ENCODE measurements around the gene GNG3. TPM values are rescaled to one million over a fixed set of nuclear protein-coding genes. Genes with fewer than 3 reads are reported as not detected.

Gene GNG3
- total RNA-seq, 6 experiments from 2014 or later: not detected

DNA sequence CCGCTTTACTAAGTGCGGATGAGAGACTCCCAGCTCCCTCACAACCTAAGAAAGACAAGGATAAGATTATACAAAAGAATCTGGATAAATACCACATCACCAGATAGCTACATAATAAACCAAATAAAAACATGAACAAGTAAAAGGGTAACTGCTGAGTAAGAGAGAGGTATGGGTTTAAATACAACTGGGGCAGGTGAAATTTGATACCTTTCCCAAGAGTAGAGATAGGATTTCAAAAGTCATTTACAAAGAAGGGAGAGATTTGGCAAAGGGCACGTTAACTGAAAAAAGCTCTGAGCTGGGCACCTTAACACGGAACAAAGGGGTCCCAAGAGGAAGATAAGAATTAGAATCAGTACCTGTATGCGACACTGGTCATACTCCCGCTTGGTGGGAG lies 30.3 kb upstream of the GNG3 start:
- Histone ChIP-seq H3K4me3 (no peak overlapping the region), H3K27me3 (no peaks in the 10 kb centered on the region), H3K4me1 (peaks cover 0 to 31% (median 13%) of the 10 kb centered on the region in 4 donors), H3K36me3 (peaks cover 0 to 26% (median 0%) of the 10 kb centered on the region in 4 donors), H3K9me3 (no peaks in the 10 kb centered on the region), H3K27ac (no peak overlapping the region)
- intact Hi-C loops (cut with DNase I): loop anchor here in 1 of 2 donors (10.0 kb wide), 1 partner anchor 62 kb away; the partner anchor contains the start of genes EML3 and ROM1
- no peak for ATAC-seq
- DNase-seq: no peak
- 58% methylated on average over 5 of the region's 6 CpGs for WGBS (ENCODE audit: insufficient coverage, low coverage, low lambda C conversion rate, missing lambda C conversion rate)
- no peak for TF ChIP-seq POLR2A (IDR thresholded peaks at IDR 0.05)

DNA sequence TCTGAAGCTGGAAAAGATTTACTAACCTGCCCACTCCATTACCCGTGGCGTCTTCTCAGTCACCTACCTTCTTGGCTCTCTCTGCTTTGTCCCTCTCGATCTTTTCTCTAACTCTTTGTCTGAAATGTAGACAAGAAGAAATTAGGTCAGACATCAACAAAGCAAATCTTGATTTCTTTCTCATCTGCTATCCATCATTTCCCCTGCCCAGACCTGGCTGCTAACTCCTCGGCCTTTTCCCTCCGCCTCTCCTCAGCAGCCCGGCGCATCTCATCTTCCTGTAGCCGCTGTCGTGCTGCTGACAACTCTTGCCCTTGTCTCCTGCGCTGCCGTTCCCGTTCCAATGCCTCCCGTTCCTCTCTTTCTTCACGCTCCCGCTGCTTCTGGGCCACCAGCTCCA lies 29.8 kb upstream of the GNG3 start:
- TF ChIP-seq POLR2A (IDR thresholded peaks at IDR 0.05): no peak
- TF ChIP-seq, protein P1, sequence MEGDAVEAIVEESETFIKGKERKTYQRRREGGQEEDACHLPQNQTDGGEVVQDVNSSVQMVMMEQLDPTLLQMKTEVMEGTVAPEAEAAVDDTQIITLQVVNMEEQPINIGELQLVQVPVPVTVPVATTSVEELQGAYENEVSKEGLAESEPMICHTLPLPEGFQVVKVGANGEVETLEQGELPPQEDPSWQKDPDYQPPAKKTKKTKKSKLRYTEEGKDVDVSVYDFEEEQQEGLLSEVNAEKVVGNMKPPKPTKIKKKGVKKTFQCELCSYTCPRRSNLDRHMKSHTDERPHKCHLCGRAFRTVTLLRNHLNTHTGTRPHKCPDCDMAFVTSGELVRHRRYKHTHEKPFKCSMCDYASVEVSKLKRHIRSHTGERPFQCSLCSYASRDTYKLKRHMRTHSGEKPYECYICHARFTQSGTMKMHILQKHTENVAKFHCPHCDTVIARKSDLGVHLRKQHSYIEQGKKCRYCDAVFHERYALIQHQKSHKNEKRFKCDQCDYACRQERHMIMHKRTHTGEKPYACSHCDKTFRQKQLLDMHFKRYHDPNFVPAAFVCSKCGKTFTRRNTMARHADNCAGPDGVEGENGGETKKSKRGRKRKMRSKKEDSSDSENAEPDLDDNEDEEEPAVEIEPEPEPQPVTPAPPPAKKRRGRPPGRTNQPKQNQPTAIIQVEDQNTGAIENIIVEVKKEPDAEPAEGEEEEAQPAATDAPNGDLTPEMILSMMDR (IDR thresholded peaks at IDR 0.05): no peak
- WGBS (ENCODE audit: insufficient coverage, low coverage, low lambda C conversion rate, missing lambda C conversion rate): 78% methylated on average over 14 of the region's 15 CpGs
- peaks cover 0 to 26% (median 0%) of the 10 kb centered on the region in 4 donors for H3K36me3 ChIP-seq
- no peak overlapping the region for H3K27ac ChIP-seq
- H3K4me3 ChIP-seq: peak overlapping the region in 1 of 3 donors; percentile 99
- intact Hi-C loops (cut with DNase I): loop anchor here in 1 of 2 donors (10.0 kb wide), 1 partner anchor 63 kb away; the partner anchor contains the start of genes EML3 and ROM1
- H3K9me3 ChIP-seq: no peaks in the 10 kb centered on the region
- ATAC-seq (no peak), DNase-seq (no peak)
- peaks cover 0 to 25% (median 12%) of the 10 kb centered on the region in 4 donors for H3K4me1 ChIP-seq
- no peaks in the 10 kb centered on the region for H3K27me3 ChIP-seq

DNA sequence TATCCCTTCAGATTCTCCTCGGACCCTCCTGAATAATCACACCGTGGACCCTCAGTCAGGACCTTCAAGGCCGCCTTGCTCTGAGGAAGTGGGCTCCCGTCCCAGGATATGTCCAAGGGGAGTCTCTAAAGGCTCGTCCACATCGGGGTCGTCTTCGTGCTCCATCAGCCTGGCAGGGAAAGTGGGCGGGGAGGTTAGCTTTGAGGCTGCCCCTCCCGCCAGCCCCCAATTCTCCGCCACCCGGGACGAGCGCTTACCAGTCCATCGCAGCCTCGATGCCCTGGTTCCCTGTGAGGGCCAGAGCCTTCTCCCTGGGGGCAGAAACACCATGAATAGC lies 29.1 kb upstream of the GNG3 start:
- H3K4me3 ChIP-seq: peak overlapping the region; percentile 96 to 99 (median 98)
- H3K27me3 ChIP-seq: no peaks in the 10 kb centered on the region
- no peak for TF ChIP-seq POLR2A (IDR thresholded peaks at IDR 0.05)
- TF ChIP-seq, protein P1 (IDR thresholded peaks at IDR 0.05): no peak
- H3K9me3 ChIP-seq: no peaks in the 10 kb centered on the region
- H3K27ac ChIP-seq: peak overlapping the region; percentile 43 to 78 (median 71)
- intact Hi-C loops (cut with DNase I): loop anchor here in 1 of 2 donors (10.0 kb wide), 1 partner anchor 64 kb away; the partner anchor contains the start of genes EML3 and ROM1
- peaks cover 0 to 23% (median 0%) of the 10 kb centered on the region in 4 donors for H3K36me3 ChIP-seq
- ATAC-seq: peak in 1 of 4 donors; percentile 8
- 0% methylated on average over 6 of the region's 16 CpGs for WGBS (ENCODE audit: insufficient coverage, low coverage, low lambda C conversion rate, missing lambda C conversion rate)
- DNase-seq: no peak
- peaks cover 0 to 19% (median 8%) of the 10 kb centered on the region in 4 donors for H3K4me1 ChIP-seq

DNA sequence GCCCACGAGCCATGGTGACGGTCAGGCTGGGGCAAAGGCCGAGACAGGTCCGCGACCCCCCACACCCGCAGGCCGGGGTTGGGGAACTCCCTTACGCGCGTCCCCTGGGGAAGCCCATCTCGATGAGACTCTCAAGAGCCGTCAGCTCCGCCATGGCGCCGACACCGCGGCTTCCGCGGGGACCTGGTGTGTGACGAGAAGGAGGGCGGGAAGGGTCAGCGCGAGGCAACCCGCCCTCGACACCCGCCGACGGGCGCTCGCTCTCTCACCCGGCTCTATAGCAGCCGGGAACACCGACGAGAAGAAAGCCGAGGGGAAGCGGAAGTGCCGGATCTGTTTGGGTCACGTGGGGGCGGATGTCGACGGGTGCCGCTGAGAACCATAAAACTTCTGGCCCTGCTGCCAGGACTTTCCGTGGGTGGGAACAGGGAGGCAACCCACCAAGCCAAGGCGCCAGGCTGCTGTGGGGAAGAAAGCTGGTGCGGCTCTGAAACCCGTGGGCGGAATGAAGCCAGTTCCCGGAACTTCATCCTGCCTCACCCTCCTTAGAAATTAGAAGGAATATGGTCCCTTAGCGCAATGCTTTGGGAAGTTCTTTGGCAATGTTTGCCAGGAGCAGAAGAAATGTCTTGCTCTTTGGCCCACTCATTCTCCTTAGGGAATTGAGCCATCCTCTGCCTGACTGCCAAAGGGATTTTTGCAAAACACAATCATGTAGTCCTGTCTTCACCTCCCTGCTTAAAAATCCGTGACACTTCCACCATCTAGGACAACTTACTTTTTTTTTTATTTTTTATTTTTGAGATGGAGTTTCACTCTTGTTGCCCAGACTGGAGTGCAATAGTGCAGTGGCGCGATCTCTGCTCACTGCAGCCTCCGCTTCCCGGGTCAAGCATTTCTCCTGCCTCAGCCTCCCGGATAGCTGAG lies 28.4 kb upstream of the GNG3 start, which contains the start of gene UBXN1:
UBXN1 (minus strand) TSS at position 304 of the 927 bp plus-strand sequence; CDS start at position 154, 150 bp downstream.
- no peaks in the 10 kb centered on the region for H3K9me3 ChIP-seq
- intact Hi-C loops (cut with DNase I): loop anchor here in 1 of 2 donors (10.0 kb wide), 1 partner anchor 64 kb away; the partner anchor contains the start of genes EML3 and ROM1
- H3K4me1 ChIP-seq: peaks cover 0 to 19% (median 8%) of the 10 kb centered on the region in 4 donors
- WGBS (ENCODE audit: insufficient coverage, low coverage, low lambda C conversion rate, missing lambda C conversion rate): 21% methylated on average over 17 of the region's 55 CpGs
- no peaks in the 10 kb centered on the region for H3K27me3 ChIP-seq
- peaks cover 0 to 18% (median 0%) of the 10 kb centered on the region in 4 donors for H3K36me3 ChIP-seq
- H3K4me3 ChIP-seq: peak within 1 kb of the TSS; percentile 96 to 99 (median 98)
- TF ChIP-seq, protein P1 (IDR thresholded peaks at IDR 0.05): no peak
- TF ChIP-seq POLR2A (IDR thresholded peaks at IDR 0.05): peak; percentile 72
- peak within 1 kb of the TSS; percentile 43 to 78 (median 71) for H3K27ac ChIP-seq
- DNase-seq: peak; percentile 86 to 92 (median 90)
- peak; percentile 81 to 93 (median 90) for ATAC-seq
